Suprapubic skin (tissue), 4 donors: Measurements from ENCODE around the gene DDIT3.

ENCODE experiments used
- CTCF ChIP-seq, 2 donors: fragments of 200-600 bp in 1 of 2; fragments of 450-650 bp in 1 of 2; sonication (generic) in 1 of 2; IDR thresholded peaks; one replicate each; pipeline ENCODE4 v1.5.1; 2016 to 2019; ENCODE audit warnings: antibody characterized with exemption in 2 of 2, mild to moderate bottlenecking in 1 of 2, moderate library complexity in 1 of 2
- POLR2A ChIP-seq, 2 donors: fragments of 450-650 bp; IDR thresholded peaks; one replicate each; pipeline ENCODE4 v1.6.1; 2017; ENCODE audit warnings: antibody characterized with exemption in 2 of 2, mild to moderate bottlenecking in 2 of 2, moderate library complexity in 2 of 2
- POLR2AphosphoS5 ChIP-seq, 3 donors: sonication (generic); formaldehyde crosslinking; IDR thresholded peaks; one replicate each; pipeline ENCODE4 v1.6.1; 2017; ENCODE audit warnings: antibody characterized with exemption in 3 of 3

GRCh38 chr12:57469296-57470164 lies 50.8 kb downstream of the DDIT3 start:
- TF ChIP-seq POLR2A (IDR thresholded peaks at IDR 0.05) (no peak), CTCF (IDR thresholded peaks at IDR 0.05) (no peak), POLR2AphosphoS5 (IDR thresholded peaks at IDR 0.05) (no peak)
